ENCODE data around the gene VWA3B. TPM values are rescaled to one million over a fixed set of nuclear protein-coding genes. Genes with fewer than 3 reads are reported as not detected.

VWA3B gene
- total RNA-seq, 2 experiments from 2014 or later, result not detected

DNA sequence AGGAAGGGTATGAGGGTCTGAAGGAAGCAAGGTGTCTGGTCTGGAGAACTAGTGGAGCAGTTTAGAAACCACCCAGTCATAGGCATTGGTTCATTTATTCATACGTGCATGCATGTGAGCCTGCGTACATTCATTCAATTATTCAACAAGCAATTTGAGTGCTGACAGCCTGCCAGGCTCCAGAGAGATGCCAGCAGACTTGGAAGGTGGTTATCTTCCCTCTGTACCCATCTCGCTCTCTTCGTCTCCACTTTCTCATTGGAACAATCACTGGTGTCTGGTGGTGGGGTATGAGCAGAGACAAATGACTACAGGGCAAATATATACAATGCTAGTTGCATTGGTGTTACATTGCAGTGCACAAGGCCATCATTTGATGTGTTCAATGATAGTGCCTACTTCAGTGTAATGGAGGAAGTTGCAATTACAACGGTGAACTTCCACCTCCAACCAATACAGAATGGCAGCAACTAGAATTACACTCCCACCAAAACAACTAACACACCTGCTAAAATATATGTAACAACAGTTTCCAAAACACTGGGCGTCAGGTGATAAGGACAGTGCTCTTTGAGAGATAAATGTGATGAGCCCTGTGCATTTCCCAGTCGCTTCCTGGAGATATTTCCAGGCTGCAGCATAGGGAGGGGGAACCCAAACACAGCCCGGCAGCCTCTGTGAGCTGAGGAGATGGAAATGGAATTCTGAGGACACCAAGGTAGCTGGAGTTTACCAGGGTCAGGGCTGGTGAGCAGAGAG lies 226.7 kb downstream of the VWA3B start:
- H2AFZ ChIP-seq (ENCODE audit: low read length), result no peak overlapping the region
- H3K4me2 ChIP-seq (ENCODE audit: low read length), result no peak overlapping the region
- no peak overlapping the region for H3K27ac ChIP-seq (ENCODE audit: low read depth, low read length, poor library complexity, severe bottlenecking)
- H3K9me3 ChIP-seq (ENCODE audit: low read length), result 0 out of 2 replicates have a peak, but pooled peaks cover under 1% of the 10 kb centered on the region
- intact Hi-C loops (cut with micrococcal nuclease; ENCODE audit: unreplicated experiment), result no loop called here
- H3K79me2 ChIP-seq (ENCODE audit: insufficient read depth, low read depth, low read length), result no peaks in the 10 kb centered on the region
- ChIA-PET CTCF (ENCODE audit: unreplicated experiment) (no interaction called here), POLR2A (no interaction called here)
- H3K4me1 ChIP-seq (ENCODE audit: insufficient read depth, low read length, poor library complexity, severe bottlenecking), result no peaks in the 10 kb centered on the region
- no peak for DNase-seq (ENCODE audit: low spot score)
- H3K4me3 ChIP-seq (ENCODE audit: low read depth, low read length, poor library complexity, severe bottlenecking), result no peak overlapping the region
- H3K9me2 ChIP-seq (ENCODE audit: insufficient read depth, low read length), result no peaks in the 10 kb centered on the region
- TF ChIP-seq EZH2phosphoT487 (IDR thresholded peaks at IDR 0.05; ENCODE audit: borderline replicate concordance, low read depth, low read length), result no peak
- TF ChIP-seq, protein P1, sequence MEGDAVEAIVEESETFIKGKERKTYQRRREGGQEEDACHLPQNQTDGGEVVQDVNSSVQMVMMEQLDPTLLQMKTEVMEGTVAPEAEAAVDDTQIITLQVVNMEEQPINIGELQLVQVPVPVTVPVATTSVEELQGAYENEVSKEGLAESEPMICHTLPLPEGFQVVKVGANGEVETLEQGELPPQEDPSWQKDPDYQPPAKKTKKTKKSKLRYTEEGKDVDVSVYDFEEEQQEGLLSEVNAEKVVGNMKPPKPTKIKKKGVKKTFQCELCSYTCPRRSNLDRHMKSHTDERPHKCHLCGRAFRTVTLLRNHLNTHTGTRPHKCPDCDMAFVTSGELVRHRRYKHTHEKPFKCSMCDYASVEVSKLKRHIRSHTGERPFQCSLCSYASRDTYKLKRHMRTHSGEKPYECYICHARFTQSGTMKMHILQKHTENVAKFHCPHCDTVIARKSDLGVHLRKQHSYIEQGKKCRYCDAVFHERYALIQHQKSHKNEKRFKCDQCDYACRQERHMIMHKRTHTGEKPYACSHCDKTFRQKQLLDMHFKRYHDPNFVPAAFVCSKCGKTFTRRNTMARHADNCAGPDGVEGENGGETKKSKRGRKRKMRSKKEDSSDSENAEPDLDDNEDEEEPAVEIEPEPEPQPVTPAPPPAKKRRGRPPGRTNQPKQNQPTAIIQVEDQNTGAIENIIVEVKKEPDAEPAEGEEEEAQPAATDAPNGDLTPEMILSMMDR (conservative IDR thresholded peaks at IDR 0.05; ENCODE audit: low read length), result no peak
- no peaks in the 10 kb centered on the region for H3K36me3 ChIP-seq (ENCODE audit: insufficient read depth, low read length)
- no peaks in the 10 kb centered on the region for H4K20me1 ChIP-seq (ENCODE audit: insufficient read depth, low read length)
- no TSS peak for BruUV-seq (replicated peaks)

DNA sequence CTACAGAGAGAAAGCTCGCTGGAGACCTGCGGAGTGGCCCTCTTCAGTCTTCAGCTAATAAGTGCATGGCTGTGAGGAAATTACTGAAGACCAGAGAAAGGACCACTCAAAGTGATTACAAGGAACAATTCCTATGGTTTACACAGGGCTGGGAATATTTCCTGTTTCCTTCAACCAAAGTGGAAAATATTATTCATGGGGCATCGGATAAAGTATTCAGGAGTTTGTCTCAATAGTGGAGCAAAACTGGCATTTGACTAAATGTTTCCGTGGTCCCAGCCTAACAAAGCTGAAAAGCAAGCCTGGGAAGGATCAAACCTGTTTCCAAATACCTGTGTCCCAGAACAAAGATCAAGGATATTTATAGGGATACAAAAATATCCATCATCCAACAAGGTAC lies 227.3 kb downstream of the VWA3B start:
- ChIA-PET CTCF (ENCODE audit: unreplicated experiment) (no interaction called here), POLR2A (no interaction called here)
- H3K27ac ChIP-seq (ENCODE audit: low read depth, low read length, poor library complexity, severe bottlenecking), result no peak overlapping the region
- no peaks in the 10 kb centered on the region for H3K36me3 ChIP-seq (ENCODE audit: insufficient read depth, low read length)
- no peaks in the 10 kb centered on the region for H3K9me2 ChIP-seq (ENCODE audit: insufficient read depth, low read length)
- H3K79me2 ChIP-seq (ENCODE audit: insufficient read depth, low read depth, low read length), result no peaks in the 10 kb centered on the region
- H3K4me2 ChIP-seq (ENCODE audit: low read length), result no peak overlapping the region
- no peaks in the 10 kb centered on the region for H4K20me1 ChIP-seq (ENCODE audit: insufficient read depth, low read length)
- intact Hi-C loops (cut with micrococcal nuclease; ENCODE audit: unreplicated experiment), result no loop called here
- H2AFZ ChIP-seq (ENCODE audit: low read length), result no peak overlapping the region
- TF ChIP-seq, protein P1 (conservative IDR thresholded peaks at IDR 0.05; ENCODE audit: low read length), result no peak
- no peak for TF ChIP-seq EZH2phosphoT487 (IDR thresholded peaks at IDR 0.05; ENCODE audit: borderline replicate concordance, low read depth, low read length)
- no peak overlapping the region for H3K4me3 ChIP-seq (ENCODE audit: low read depth, low read length, poor library complexity, severe bottlenecking)
- H3K4me1 ChIP-seq (ENCODE audit: insufficient read depth, low read length, poor library complexity, severe bottlenecking), result no peaks in the 10 kb centered on the region
- DNase-seq (ENCODE audit: low spot score), result no peak
- 0 out of 2 replicates have a peak, but pooled peaks cover 3% of the 10 kb centered on the region for H3K9me3 ChIP-seq (ENCODE audit: low read length)
- BruUV-seq (replicated peaks), result no TSS peak

DNA sequence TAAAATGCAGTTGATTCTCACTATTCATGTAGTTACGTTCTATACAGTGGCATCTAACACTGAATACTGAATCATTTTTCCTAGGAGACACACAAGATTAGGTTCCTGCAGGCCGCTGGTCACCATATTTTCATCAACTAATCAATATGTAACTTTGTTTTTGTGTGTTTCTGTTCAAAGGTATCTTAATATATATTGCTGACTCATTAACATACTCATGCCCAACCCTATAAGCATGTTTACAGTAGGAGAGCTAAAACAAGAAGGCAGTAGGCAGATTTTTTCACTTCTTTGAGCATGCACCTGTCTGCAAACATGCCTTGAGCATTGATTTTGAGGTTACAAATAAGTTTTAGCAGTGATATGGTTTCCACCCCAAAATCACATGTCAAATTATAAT lies 229.0 kb downstream of the VWA3B start:
- ChIA-PET CTCF (ENCODE audit: unreplicated experiment) (no interaction called here), POLR2A (interaction anchor here (0.7 kb wide), 1 partner anchor 45 kb away, joined by 3 read pairs; no protein-coding TSS in a partner anchor)
- no peaks in the 10 kb centered on the region for H3K36me3 ChIP-seq (ENCODE audit: insufficient read depth, low read length)
- no peak overlapping the region for H2AFZ ChIP-seq (ENCODE audit: low read length)
- H3K4me1 ChIP-seq (ENCODE audit: insufficient read depth, low read length, poor library complexity, severe bottlenecking), result no peaks in the 10 kb centered on the region
- intact Hi-C loops (cut with micrococcal nuclease; ENCODE audit: unreplicated experiment), result no loop called here
- H3K27ac ChIP-seq (ENCODE audit: low read depth, low read length, poor library complexity, severe bottlenecking), result no peak overlapping the region
- H3K4me3 ChIP-seq (ENCODE audit: low read depth, low read length, poor library complexity, severe bottlenecking), result no peak overlapping the region
- no peak overlapping the region for H3K4me2 ChIP-seq (ENCODE audit: low read length)
- no peaks in the 10 kb centered on the region for H4K20me1 ChIP-seq (ENCODE audit: insufficient read depth, low read length)
- no peaks in the 10 kb centered on the region for H3K9me2 ChIP-seq (ENCODE audit: insufficient read depth, low read length)
- BruUV-seq (replicated peaks), result no TSS peak
- no peak for DNase-seq (ENCODE audit: low spot score)
- H3K9me3 ChIP-seq (ENCODE audit: low read length), result 0 out of 2 replicates have a peak, but pooled peaks cover 3% of the 10 kb centered on the region
- TF ChIP-seq EZH2phosphoT487 (IDR thresholded peaks at IDR 0.05; ENCODE audit: borderline replicate concordance, low read depth, low read length), result no peak
- TF ChIP-seq, protein P1 (conservative IDR thresholded peaks at IDR 0.05; ENCODE audit: low read length), result no peak
- H3K79me2 ChIP-seq (ENCODE audit: insufficient read depth, low read depth, low read length), result no peaks in the 10 kb centered on the region
